Effector memory CD4-positive, alpha-beta T cell (primary cell): ENCODE data around the gene TMEM267.
"Not testable (repeated sequence)": the region's sequence is repeated elsewhere in the genome, so short reads cannot be mapped to it uniquely, and the experiment has no call there.

Experiments
- DNase-seq, 3 donors: peaks; one replicate each; pipeline ENCODE4 v3.0.0-alpha.2; 2020
- H3K27ac ChIP-seq: 2 replicates; pipeline ENCODE4 v1.7.0; 2013; ENCODE audit warnings: mild to moderate bottlenecking, low read length, moderate library complexity; ENCODE audit not compliant: insufficient read depth, poor library complexity, severe bottlenecking
- H3K27me3 ChIP-seq: replicated peaks from 2 replicates; pipeline ENCODE4 v1.7.0; 2013; ENCODE audit warnings: mild to moderate bottlenecking, low read length; ENCODE audit not compliant: insufficient read depth, control insufficient read depth, poor library complexity, severe bottlenecking
- H3K36me3 ChIP-seq: 2 replicates; pipeline ENCODE4 v1.7.0; 2013; ENCODE audit warnings: mild to moderate bottlenecking, low read length, moderate library complexity; ENCODE audit not compliant: control insufficient read depth, insufficient read depth
- H3K4me1 ChIP-seq: 2 replicates; pipeline ENCODE4 v1.7.0; 2013; ENCODE audit warnings: low read length, mild to moderate bottlenecking; ENCODE audit not compliant: control insufficient read depth, insufficient read depth, poor library complexity, severe bottlenecking
- H3K4me3 ChIP-seq: 2 replicates; pipeline ENCODE4 v1.7.0; 2013; ENCODE audit warnings: low read length, low read depth, mild to moderate bottlenecking; ENCODE audit not compliant: insufficient read depth, poor library complexity, severe bottlenecking
- H3K9me3 ChIP-seq: 2 replicates; pipeline ENCODE4 v1.7.0; 2013; ENCODE audit warnings: mild to moderate bottlenecking, low read length, moderate library complexity; ENCODE audit not compliant: control insufficient read depth
- total RNA-seq, 3 donors: gene quantifications; one replicate each; lab custom pipeline; 2026; lab: John Stamatoyannopoulos, UW

TMEM267 gene
- total RNA-seq: 6.6 to 8.8 (median 7.7) reads per million in 3 donors

GRCh38 chr5:43483298-43484105 lies at the start of gene TMEM267:
TMEM267 (minus strand) TSS chr5:43483865; CDS start chr5:43453969, 29,896 bp downstream.
- DNase-seq: peak; percentile 65 to 70 (median 68)
- Histone ChIP-seq H3K36me3 (no peaks in the 10 kb centered on the region), H3K27ac (peak within 1 kb of the TSS; percentile 94), H3K4me1 (peaks cover 9% of the 10 kb centered on the region), H3K9me3 (no peaks in the 10 kb centered on the region), H3K27me3 (no peaks in the 10 kb centered on the region), H3K4me3 (peak within 1 kb of the TSS; percentile 82)

- no peak overlapping the region for H3K4me3 ChIP-seq
- peaks cover 56% of the 10 kb centered on the region for H3K36me3 ChIP-seq
These were observed 47.0 kb upstream of the TMEM267 start for GRCh38 chr5:43530648-43531047.

DNA sequence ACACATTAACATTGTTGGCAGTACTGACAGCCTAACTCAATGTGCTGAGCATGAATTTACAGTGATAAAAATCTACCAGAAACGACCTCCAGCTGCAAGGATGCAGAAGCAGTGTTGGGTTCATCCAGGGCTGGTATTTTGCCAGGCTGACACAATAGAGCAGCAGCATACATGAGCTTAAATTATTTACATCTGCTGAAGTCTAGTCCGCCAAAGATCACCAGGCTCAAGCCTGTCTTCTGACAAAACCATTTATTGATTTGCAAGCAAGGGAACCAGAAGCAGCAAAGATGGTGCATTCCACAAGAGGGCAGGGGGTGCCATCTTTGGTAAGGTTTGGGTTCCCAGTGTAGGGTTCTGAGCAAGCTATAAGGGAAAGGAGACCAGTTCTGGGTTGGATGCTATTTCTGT lies 40.0 kb upstream of the TMEM267 start:
- Histone ChIP-seq H3K36me3 (peaks cover 15% of the 10 kb centered on the region), H3K4me3 (no peak overlapping the region), H3K4me1 (no peaks in the 10 kb centered on the region), H3K27me3 (no peaks in the 10 kb centered on the region), H3K9me3 (no peaks in the 10 kb centered on the region), H3K27ac (no peak overlapping the region)
- DNase-seq: no peak

More at GRCh38 chr5:43530648-43531047, 47.0 kb upstream of the TMEM267 start:
- Histone ChIP-seq H3K4me1 (no peaks in the 10 kb centered on the region), H3K27me3 (no peaks in the 10 kb centered on the region), H3K9me3 (no peaks in the 10 kb centered on the region), H3K27ac (no peak overlapping the region)
- DNase-seq: no peak

GRCh38 chr5:43520615-43521014 lies 37.0 kb upstream of the TMEM267 start:
- Histone ChIP-seq H3K9me3 (no peaks in the 10 kb centered on the region), H3K27me3 (no peaks in the 10 kb centered on the region), H3K36me3 (peaks cover 2% of the 10 kb centered on the region), H3K27ac (no peak overlapping the region), H3K4me1 (no peaks in the 10 kb centered on the region), H3K4me3 (no peak overlapping the region)
- no peak for DNase-seq

DNA sequence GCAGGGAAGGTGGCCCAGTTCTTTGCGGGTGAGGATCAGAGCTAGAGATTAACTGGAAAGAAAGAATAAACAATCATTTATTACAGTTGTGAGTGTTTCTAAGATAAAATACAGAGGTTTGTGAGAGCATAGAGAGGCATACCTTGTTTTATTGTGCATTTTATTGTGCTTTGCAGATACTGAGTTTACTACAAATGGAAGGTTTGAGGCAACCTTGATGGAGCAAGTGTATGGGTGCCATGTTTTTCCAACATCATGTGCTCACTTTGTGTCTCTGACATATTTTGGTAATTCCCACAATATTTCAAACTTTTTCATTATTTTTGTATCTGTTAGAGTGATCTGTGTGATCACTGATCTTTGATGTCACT lies 32.0 kb upstream of the TMEM267 start:
- Histone ChIP-seq H3K27ac (peak overlapping the region; percentile 81), H3K27me3 (no peaks in the 10 kb centered on the region), H3K9me3 (no peaks in the 10 kb centered on the region), H3K36me3 (no peaks in the 10 kb centered on the region), H3K4me3 (peak overlapping the region; percentile 87), H3K4me1 (no peaks in the 10 kb centered on the region)
- DNase-seq: no peak

DNA sequence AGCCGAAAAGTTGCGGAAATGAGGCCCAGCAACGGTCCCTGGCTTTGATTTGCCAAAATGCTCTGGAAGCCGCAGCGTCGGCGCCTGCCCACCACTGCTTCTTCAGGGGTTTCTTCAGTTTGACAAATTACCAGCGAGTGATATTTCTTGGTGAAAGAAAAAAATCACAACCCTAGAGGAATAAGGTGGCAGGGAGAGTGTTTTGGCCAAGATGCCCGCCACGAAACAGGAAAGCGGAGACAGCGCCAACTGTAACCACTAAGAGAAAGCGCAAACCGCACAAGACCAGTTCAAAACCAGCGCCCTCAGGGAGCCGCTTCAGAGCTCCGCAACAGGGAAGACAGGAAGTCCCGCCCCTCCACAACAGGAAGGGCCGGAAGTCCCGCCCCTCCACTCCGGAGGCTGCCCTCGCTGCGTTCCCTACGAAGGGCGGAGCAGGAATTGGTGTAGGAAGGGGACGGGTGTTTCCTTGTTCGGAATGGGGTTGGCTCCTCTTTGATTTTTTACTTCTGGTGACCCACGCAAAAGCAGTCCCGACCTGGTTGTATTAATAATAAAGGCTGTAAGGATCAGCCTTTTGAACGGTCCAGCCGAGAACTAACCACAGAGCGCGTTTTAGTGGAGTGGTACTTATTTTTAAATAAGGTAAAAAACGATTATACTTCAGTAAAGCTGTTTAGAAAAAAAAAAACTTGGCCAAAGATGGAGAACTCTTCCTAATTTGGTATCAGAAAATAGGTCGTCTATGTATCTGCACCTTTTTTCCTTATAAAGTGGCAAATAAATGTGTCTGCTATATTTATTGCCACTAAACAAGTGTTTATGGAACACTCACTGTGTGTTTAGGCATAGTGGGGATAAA lies 31.4 kb upstream of the TMEM267 start, which contains the start of gene C5orf34:
TSS of gene C5orf34 (minus strand) at position 333 of the 862 bp plus-strand sequence. CDS start 5,809 bp downstream, outside the sequence.
- no peaks in the 10 kb centered on the region for H3K27me3 ChIP-seq
- H3K4me1 ChIP-seq: no peaks in the 10 kb centered on the region
- no peaks in the 10 kb centered on the region for H3K9me3 ChIP-seq
- DNase-seq: peak; percentile 88 to 91 (median 90)
- H3K27ac ChIP-seq: peak within 1 kb of the TSS; percentile 81
- peak within 1 kb of the TSS; percentile 87 for H3K4me3 ChIP-seq
- no peaks in the 10 kb centered on the region for H3K36me3 ChIP-seq

GRCh38 chr5:43514471-43514815 lies 30.8 kb upstream of the TMEM267 start:
- H3K9me3 ChIP-seq: no peaks in the 10 kb centered on the region
- H3K27ac ChIP-seq: peak overlapping the region; percentile 81
- H3K4me1 ChIP-seq: no peaks in the 10 kb centered on the region
- H3K27me3 ChIP-seq: no peaks in the 10 kb centered on the region
- no peaks in the 10 kb centered on the region for H3K36me3 ChIP-seq
- H3K4me3 ChIP-seq: peak overlapping the region; percentile 87
- no peak for DNase-seq

GRCh38 chr5:43514025-43514424 lies 30.4 kb upstream of the TMEM267 start:
- Histone ChIP-seq H3K4me1 (no peaks in the 10 kb centered on the region), H3K27me3 (no peaks in the 10 kb centered on the region), H3K4me3 (peak overlapping the region; percentile 87), H3K36me3 (no peaks in the 10 kb centered on the region), H3K9me3 (no peaks in the 10 kb centered on the region), H3K27ac (no peak overlapping the region)
- DNase-seq: no peak

DNA sequence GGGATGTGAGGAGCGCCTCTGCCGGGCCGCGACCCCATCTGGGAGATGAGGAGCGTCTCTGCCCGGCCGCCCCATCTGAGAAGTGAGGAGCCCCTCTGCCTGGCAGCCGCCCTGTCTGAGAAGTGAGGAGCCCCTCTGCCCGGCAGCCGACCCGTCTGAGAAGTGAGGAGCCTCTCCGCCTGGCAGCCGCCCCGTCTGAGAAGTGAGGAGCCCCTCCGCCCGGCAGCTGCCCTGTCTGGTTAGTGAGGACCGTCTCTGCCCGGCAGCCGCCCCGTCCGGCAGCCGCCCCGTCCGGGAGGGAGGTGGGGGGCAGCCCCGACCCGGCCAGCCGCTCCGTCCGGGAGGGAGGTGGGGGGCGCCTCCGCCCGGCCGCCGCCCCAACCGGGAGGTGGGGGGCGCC lies 27.4 kb upstream of the TMEM267 start:
- not testable (repeated sequence) for DNase-seq, H3K9me3 ChIP-seq, H3K36me3 ChIP-seq, H3K4me1 ChIP-seq, H3K4me3 ChIP-seq, H3K27ac ChIP-seq, H3K27me3 ChIP-seq

GRCh38 chr5:43498581-43498980 lies 14.9 kb upstream of the TMEM267 start:
- H3K4me1 ChIP-seq: no peaks in the 10 kb centered on the region
- no peak overlapping the region for H3K27ac ChIP-seq
- no peaks in the 10 kb centered on the region for H3K27me3 ChIP-seq
- no peaks in the 10 kb centered on the region for H3K9me3 ChIP-seq
- no peaks in the 10 kb centered on the region for H3K36me3 ChIP-seq
- H3K4me3 ChIP-seq: no peak overlapping the region
- DNase-seq: no peak
